HG03521 (cell line): ENCODE data around the gene UMODL1.

ENCODE experiments used
- ATAC-seq: cut with Tn5 transposase; IDR thresholded peaks from one replicate; pipeline ENCODE4 v1.9.1; 2021; ENCODE audit warnings: mild to moderate bottlenecking, moderate library complexity; ENCODE audit not compliant: unreplicated experiment

UMODL1 gene

GRCh38 chr21:42124826-42125570 lies 53.9 kb downstream of the UMODL1 start:
- ATAC-seq: no peak

GRCh38 chr21:42125571-42126544 lies 54.7 kb downstream of the UMODL1 start:
- no peak for ATAC-seq

GRCh38 chr21:42127164-42128150 lies 56.3 kb downstream of the UMODL1 start:
- no peak for ATAC-seq

- no peak for ATAC-seq
Observed at GRCh38 chr21:42129300-42130266, 58.5 kb downstream of the UMODL1 start.

- no peak for ATAC-seq
Observed at GRCh38 chr21:42130441-42130840, 59.3 kb downstream of the UMODL1 start.

- no peak for ATAC-seq
Observed at GRCh38 chr21:42132183-42132582, 61.1 kb downstream of the UMODL1 start.

GRCh38 chr21:42133131-42133530 lies 62.0 kb downstream of the UMODL1 start:
- no peak for ATAC-seq

GRCh38 chr21:42135386-42136052 lies 64.4 kb downstream of the UMODL1 start:
- ATAC-seq: no peak

GRCh38 chr21:42137191-42137904 lies 66.2 kb downstream of the UMODL1 start:
- no peak for ATAC-seq

- ATAC-seq: no peak
Observed at GRCh38 chr21:42140196-42140934, 69.2 kb downstream of the UMODL1 start.

- ATAC-seq: no peak
Observed at GRCh38 chr21:42141643-42142042, 70.5 kb downstream of the UMODL1 start.

- no peak for ATAC-seq
Observed at GRCh38 chr21:42142141-42142540, 71.0 kb downstream of the UMODL1 start.

GRCh38 chr21:42142627-42143026 lies 71.5 kb downstream of the UMODL1 start:
- no peak for ATAC-seq

- no peak for ATAC-seq
Observed at GRCh38 chr21:42143111-42143510, 72.0 kb downstream of the UMODL1 start.

GRCh38 chr21:42144221-42144620 lies 73.1 kb downstream of the UMODL1 start:
- no peak for ATAC-seq

GRCh38 chr21:42144679-42145568 lies 73.8 kb downstream of the UMODL1 start:
- no peak for ATAC-seq
